GM21528 (cell line): ENCODE results near the gene PRKCE.

Source experiments
- ATAC-seq: cut with Tn5 transposase; IDR thresholded peaks from one replicate; pipeline ENCODE4 v1.9.1; 2021; ENCODE audit warnings: mild to moderate bottlenecking, moderate library complexity; ENCODE audit not compliant: unreplicated experiment, low FRiP score

PRKCE gene

GRCh38 chr2:46048693-46049092 lies 397.2 kb downstream of the PRKCE start:
- no peak for ATAC-seq

- no peak for ATAC-seq
Observed at GRCh38 chr2:46050027-46050426, 398.6 kb downstream of the PRKCE start.

GRCh38 chr2:46050489-46050888 lies 399.0 kb downstream of the PRKCE start:
- ATAC-seq: no peak

GRCh38 chr2:46051085-46051484 lies 399.6 kb downstream of the PRKCE start:
- ATAC-seq: no peak

- ATAC-seq: no peak
Observed at GRCh38 chr2:46053564-46053963, 402.1 kb downstream of the PRKCE start.

GRCh38 chr2:46056541-46056940 lies 405.1 kb downstream of the PRKCE start:
- ATAC-seq: no peak

- no peak for ATAC-seq
Observed at GRCh38 chr2:46058140-46058539, 406.7 kb downstream of the PRKCE start.

- ATAC-seq: no peak
Observed at GRCh38 chr2:46062637-46063412, 411.4 kb downstream of the PRKCE start.

- ATAC-seq: no peak
Observed at GRCh38 chr2:46064396-46064795, 412.9 kb downstream of the PRKCE start.

- no peak for ATAC-seq
Observed at GRCh38 chr2:46065152-46065551, 413.7 kb downstream of the PRKCE start.

- no peak for ATAC-seq
Observed at GRCh38 chr2:46066116-46066515, 414.6 kb downstream of the PRKCE start.

GRCh38 chr2:46066601-46067000 lies 415.1 kb downstream of the PRKCE start:
- ATAC-seq: no peak

GRCh38 chr2:46067062-46067461 lies 415.6 kb downstream of the PRKCE start:
- no peak for ATAC-seq

GRCh38 chr2:46067501-46068305 lies 416.2 kb downstream of the PRKCE start:
- no peak for ATAC-seq

- no peak for ATAC-seq
Observed at GRCh38 chr2:46068636-46069035, 417.2 kb downstream of the PRKCE start.

GRCh38 chr2:46071074-46071473 lies 419.6 kb downstream of the PRKCE start:
- ATAC-seq: no peak

- no peak for ATAC-seq
Observed at GRCh38 chr2:46072101-46072820, 420.8 kb downstream of the PRKCE start.

GRCh38 chr2:46073540-46074046 lies 422.1 kb downstream of the PRKCE start:
- no peak for ATAC-seq

- ATAC-seq: no peak
Observed at GRCh38 chr2:46074501-46074900, 423.0 kb downstream of the PRKCE start.

- no peak for ATAC-seq
Observed at GRCh38 chr2:46075848-46076247, 424.4 kb downstream of the PRKCE start.

- ATAC-seq: no peak
Observed at GRCh38 chr2:46076251-46076650, 424.8 kb downstream of the PRKCE start.
